ENCODE results near the gene BIRC3.

DNA sequence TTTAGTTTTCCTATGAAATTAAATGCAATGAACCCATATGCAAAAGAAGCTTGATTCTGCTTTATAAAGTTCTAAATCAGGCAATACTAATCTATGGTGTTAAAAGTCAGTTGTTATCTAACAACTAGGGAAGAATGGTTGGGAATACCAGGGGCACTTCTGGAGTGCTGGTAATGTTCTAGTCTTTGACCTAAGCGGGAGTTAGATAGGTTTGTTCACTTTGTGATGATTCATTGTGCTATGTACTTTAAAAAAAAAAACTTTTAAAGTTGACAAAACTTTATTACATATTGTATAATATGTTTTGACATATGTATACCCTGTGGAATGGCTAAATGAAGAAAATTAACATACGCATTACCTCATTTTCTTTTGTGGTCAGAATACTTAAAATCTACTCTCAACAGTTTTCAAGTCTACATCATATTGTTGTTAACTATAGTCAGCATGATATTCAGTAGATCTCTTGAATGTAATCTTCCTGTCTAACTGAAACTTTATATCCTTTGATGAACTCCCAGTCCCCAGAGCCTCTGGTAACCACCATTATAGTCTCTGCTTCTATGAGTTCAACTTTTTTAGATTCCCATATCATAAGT lies 69.0 kb downstream of the BIRC3 start:
- TF ChIP-seq POLR2A (IDR thresholded peaks at IDR 0.05; ENCODE audit: low read depth, low read length) (no peak), POLR2AphosphoS5 (IDR thresholded peaks at IDR 0.05; ENCODE audit: low read depth, low read length) (no peak)
